Sigmoid colon (tissue), 7 donors: ENCODE measurements around the gene PTPRZ1. TPM values are rescaled to one million over a fixed set of nuclear protein-coding genes. Genes with fewer than 3 reads are reported as not detected.

Experiments used
- DNase-seq: peaks from one replicate; pipeline ENCODE4 v3.0.0-alpha.2; 2019
- H3K27ac ChIP-seq, 4 donors: fragments of 200-600 bp; sonication (generic); one replicate each; pipeline ENCODE4 v1.5.1; 2016 to 2019; ENCODE audit warnings: mild to moderate bottlenecking in 1 of 4
- H3K27me3 ChIP-seq, 3 donors: fragments of 200-600 bp; sonication (generic); one replicate each; pipeline ENCODE4 v1.5.1; 2019; ENCODE audit warnings: mild to moderate bottlenecking in 1 of 3
- H3K36me3 ChIP-seq, 4 donors: fragments of 200-600 bp; sonication (generic); one replicate each; pipeline ENCODE4 v1.5.1; 2016 to 2019
- H3K4me1 ChIP-seq, 4 donors: fragments of 200-600 bp; sonication (generic); one replicate each; pipeline ENCODE4 v1.5.1; 2017 to 2019
- H3K4me3 ChIP-seq, 4 donors: fragments of 200-600 bp; sonication (generic); one replicate each; pipeline ENCODE4 v1.5.1; 2017 to 2019; ENCODE audit warnings: mild to moderate bottlenecking in 2 of 4, moderate library complexity in 1 of 4
- H3K9me3 ChIP-seq, 4 donors: fragments of 200-600 bp in 3 of 4; sonication (generic) in 3 of 4; one replicate each; pipeline versions ENCODE4 v1.5.1 to v1.6.1; 2013 to 2019
- EP300 ChIP-seq, 4 donors: sonication (generic); formaldehyde crosslinking; IDR thresholded peaks; one replicate each; pipeline ENCODE4 v1.6.1; 2017; ENCODE audit warnings: antibody characterized with exemption in 4 of 4
- POLR2A ChIP-seq, 2 donors: fragments of 450-650 bp; IDR thresholded peaks; one replicate each; pipeline ENCODE4 v1.6.1; 2016; ENCODE audit warnings: antibody characterized with exemption in 2 of 2, mild to moderate bottlenecking in 2 of 2, moderate library complexity in 2 of 2
- POLR2AphosphoS5 ChIP-seq, 4 donors: sonication (generic); formaldehyde crosslinking; IDR thresholded peaks; one replicate each; pipeline ENCODE4 v1.6.1; 2017; ENCODE audit warnings: antibody characterized with exemption in 4 of 4
- WGBS, 2 donors: extraction: QIAGEN DNeasy Blood & Tissue Kit; methylation state at CpG; one replicate each; pipeline ENCODE4 v1.1.7; 2013; 5-methylcytosine and 5-hydroxymethylcytosine counted together
- intact Hi-C: fragments of 100-400 bp; cut with DNase I; formaldehyde crosslinking; loops from one replicate; pipeline ENCODE4 v1.15.1; 2023
- polyA plus RNA-seq, 3 donors: library from polyadenylated mRNA; stranded (reverse); fragments of 200-250 nt; gene quantifications; one replicate each; pipeline ENCODE4 v1.2.3, GENCODE V29; 2013
- total RNA-seq, 4 donors: library from RNA; depleted of rRNA; stranded (reverse); fragments of >200 nt; gene quantifications; one replicate each; pipeline ENCODE4 v1.1.0, GENCODE V29; 2016
- TF ChIP-seq, protein P1 (sequence below), 4 experiments: fragments of 450-650 bp in 3 of 4; fragments of 200-600 bp in 1 of 4; IDR thresholded peaks; one replicate each; pipeline ENCODE4 v1.5.1; 2016 to 2019; ENCODE audit warnings: antibody characterized with exemption in 4 of 4, mild to moderate bottlenecking in 3 of 4, moderate library complexity in 2 of 4
- donor health status: healthy with polysubstance abuse.
- donor health status: Bipolar disorder and iron deficiency.
- donor health status: healthy.

PTPRZ1 gene
- total and polyA plus RNA-seq, 7 donors: under 0.01 to 19.4 (median 6.7) TPM; not detected in 1

DNA sequence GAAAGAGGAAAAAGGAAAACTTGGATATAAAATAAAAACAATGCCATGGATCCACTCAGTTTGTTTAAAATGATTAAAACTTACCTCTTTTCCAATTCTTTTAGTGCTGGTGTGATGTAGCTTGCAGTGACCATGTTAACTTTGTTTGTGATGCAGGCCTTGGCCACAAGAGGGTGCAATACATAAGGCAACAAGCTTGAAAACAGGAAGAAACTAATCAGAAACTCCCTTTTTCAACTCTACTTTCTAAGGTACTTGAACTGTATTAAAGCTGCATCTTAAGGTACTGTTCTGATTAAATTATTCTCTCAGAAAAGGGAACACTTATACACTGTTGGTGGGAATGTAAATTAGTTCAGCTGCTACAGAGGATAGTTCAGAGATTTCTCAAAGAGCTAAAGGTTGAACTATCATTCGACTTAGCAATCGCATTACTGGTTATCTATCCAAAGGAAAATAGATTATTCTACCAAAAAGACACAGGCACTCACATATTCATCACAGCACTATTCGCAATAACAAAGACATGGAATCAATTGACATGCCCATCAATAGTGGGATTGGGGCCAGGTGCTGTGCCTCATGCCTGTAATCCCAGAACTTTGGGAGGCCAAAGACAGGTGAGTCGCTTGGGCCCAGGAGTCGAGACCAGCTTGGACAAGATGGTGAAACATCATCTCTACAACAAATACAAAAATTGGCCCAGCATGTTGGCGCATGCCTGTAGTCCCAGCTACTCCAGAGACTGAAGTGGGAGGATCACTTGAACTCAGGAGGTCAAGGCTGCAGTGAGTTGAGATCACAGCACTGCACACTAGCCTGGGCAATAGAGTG lies 220.2 kb downstream of the PTPRZ1 start:
- intact Hi-C loops: loop anchor here (10.0 kb wide), 1 partner anchor 432 kb away; no protein-coding TSS in a partner anchor
- Histone ChIP-seq H3K36me3 (peaks cover 0 to 55% (median 2%) of the 10 kb centered on the region in 4 donors), H3K27ac (no peak overlapping the region), H3K4me3 (no peak overlapping the region), H3K4me1 (no peaks in the 10 kb centered on the region), H3K27me3 (no peaks in the 10 kb centered on the region), H3K9me3 (no peaks in the 10 kb centered on the region)
- TF ChIP-seq, protein P1, sequence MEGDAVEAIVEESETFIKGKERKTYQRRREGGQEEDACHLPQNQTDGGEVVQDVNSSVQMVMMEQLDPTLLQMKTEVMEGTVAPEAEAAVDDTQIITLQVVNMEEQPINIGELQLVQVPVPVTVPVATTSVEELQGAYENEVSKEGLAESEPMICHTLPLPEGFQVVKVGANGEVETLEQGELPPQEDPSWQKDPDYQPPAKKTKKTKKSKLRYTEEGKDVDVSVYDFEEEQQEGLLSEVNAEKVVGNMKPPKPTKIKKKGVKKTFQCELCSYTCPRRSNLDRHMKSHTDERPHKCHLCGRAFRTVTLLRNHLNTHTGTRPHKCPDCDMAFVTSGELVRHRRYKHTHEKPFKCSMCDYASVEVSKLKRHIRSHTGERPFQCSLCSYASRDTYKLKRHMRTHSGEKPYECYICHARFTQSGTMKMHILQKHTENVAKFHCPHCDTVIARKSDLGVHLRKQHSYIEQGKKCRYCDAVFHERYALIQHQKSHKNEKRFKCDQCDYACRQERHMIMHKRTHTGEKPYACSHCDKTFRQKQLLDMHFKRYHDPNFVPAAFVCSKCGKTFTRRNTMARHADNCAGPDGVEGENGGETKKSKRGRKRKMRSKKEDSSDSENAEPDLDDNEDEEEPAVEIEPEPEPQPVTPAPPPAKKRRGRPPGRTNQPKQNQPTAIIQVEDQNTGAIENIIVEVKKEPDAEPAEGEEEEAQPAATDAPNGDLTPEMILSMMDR (IDR thresholded peaks at IDR 0.05): peak in 3 of 4 experiments; percentile 39 to 78 (median 74)
- TF ChIP-seq POLR2AphosphoS5 (IDR thresholded peaks at IDR 0.05): no peak
- 93 to 95% methylated on average over 6 of the region's 6 CpGs for WGBS, 2 donors
- DNase-seq: no peak

DNA sequence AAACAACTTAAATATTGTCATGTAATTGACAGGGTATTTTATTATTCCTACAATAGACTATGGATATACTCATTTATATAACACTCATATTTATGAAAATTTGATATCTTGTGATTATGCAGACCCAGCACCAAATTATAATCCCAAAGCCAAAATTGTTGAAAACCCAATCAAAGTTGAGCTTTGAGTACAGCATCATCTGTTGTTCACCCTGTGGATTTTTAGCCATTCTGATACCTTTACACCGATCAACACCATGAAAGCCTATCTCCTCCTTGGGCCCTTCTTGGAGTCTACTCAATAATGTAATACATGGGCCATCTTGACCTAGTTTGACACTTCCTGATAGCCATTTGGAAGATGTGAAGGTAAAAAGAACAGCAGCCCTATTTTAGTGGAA lies 221.6 kb downstream of the PTPRZ1 start:
- no peaks in the 10 kb centered on the region for H3K4me1 ChIP-seq
- no peaks in the 10 kb centered on the region for H3K27me3 ChIP-seq
- TF ChIP-seq POLR2AphosphoS5 (IDR thresholded peaks at IDR 0.05) (no peak), POLR2A (IDR thresholded peaks at IDR 0.05) (no peak), EP300 (IDR thresholded peaks at IDR 0.05) (no peak)
- TF ChIP-seq, protein P1 (IDR thresholded peaks at IDR 0.05): no peak
- DNase-seq: no peak
- H3K36me3 ChIP-seq: peaks cover 0 to 48% (median 0%) of the 10 kb centered on the region in 4 donors
- 95 to 100% methylated on average over 1 of the region's 1 CpG for WGBS, 2 donors
- H3K9me3 ChIP-seq: no peaks in the 10 kb centered on the region
- no peak overlapping the region for H3K27ac ChIP-seq
- no peak overlapping the region for H3K4me3 ChIP-seq
- intact Hi-C loops: loop anchor here (10.0 kb wide), 1 partner anchor 430 kb away; no protein-coding TSS in a partner anchor

DNA sequence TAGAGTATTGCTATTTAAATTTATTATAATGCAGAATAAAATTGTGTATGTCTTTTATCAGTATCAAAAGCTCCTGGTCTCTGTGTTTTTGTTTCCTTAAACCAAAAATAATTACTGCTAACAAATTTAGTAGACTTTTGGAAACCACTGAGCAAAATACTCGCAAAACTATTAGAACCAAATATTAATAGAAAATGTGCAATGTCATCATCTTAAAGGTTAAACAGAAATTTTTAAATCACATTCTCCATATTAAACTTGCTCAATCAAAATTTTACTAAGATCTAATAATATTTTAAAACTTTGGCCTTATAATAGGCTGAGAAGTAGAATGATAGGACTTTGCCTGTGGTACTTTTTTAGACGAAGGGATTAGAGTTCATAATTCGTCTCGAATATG lies 222.7 kb downstream of the PTPRZ1 start:
- Histone ChIP-seq H3K9me3 (no peaks in the 10 kb centered on the region), H3K36me3 (peaks cover 0 to 44% (median 0%) of the 10 kb centered on the region in 4 donors), H3K4me1 (no peaks in the 10 kb centered on the region), H3K4me3 (no peak overlapping the region), H3K27ac (no peak overlapping the region), H3K27me3 (no peaks in the 10 kb centered on the region)
- WGBS, 2 donors: 70 to 80% methylated on average over 4 of the region's 4 CpGs
- intact Hi-C loops: loop anchor here (10.0 kb wide), 1 partner anchor 429 kb away; no protein-coding TSS in a partner anchor
- DNase-seq: no peak
- TF ChIP-seq, protein P1 (IDR thresholded peaks at IDR 0.05): no peak
- TF ChIP-seq POLR2AphosphoS5 (IDR thresholded peaks at IDR 0.05) (no peak), POLR2A (IDR thresholded peaks at IDR 0.05) (no peak), EP300 (IDR thresholded peaks at IDR 0.05) (no peak)

DNA sequence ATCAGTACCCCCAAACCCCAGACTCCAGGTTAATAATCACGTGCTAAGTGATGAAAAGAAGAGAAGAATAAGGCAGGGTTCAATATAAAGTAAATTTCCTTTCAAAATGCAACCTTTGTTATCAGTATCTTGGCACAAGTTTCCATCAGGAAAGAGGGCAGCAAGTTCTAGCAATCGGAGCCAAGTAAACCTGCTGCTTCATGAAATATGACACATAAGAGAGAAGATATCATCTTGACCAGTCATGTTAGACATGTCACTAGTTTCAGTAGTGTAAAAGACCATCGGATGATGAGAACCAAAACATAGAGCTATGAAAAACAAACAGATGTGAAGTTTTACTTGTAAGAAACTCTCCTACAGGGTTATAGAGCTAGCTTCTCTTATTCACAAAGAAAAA lies 227.1 kb downstream of the PTPRZ1 start:
- DNase-seq: no peak
- WGBS, 2 donors: 91% methylated on average over 3 of the region's 3 CpGs
- Histone ChIP-seq H3K4me3 (no peak overlapping the region), H3K9me3 (peaks cover 0 to 13% (median 4%) of the 10 kb centered on the region in 4 donors), H3K4me1 (no peaks in the 10 kb centered on the region), H3K36me3 (peaks cover 0 to 67% (median 7%) of the 10 kb centered on the region in 4 donors), H3K27me3 (no peaks in the 10 kb centered on the region), H3K27ac (no peak overlapping the region)
- no peak for TF ChIP-seq POLR2AphosphoS5 (IDR thresholded peaks at IDR 0.05)
- TF ChIP-seq, protein P1 (IDR thresholded peaks at IDR 0.05): no peak
- TF ChIP-seq POLR2A (IDR thresholded peaks at IDR 0.05): no peak
- TF ChIP-seq EP300 (IDR thresholded peaks at IDR 0.05): no peak
- intact Hi-C loops: no loop called here
